GM18502 (cell line): Measurements from ENCODE around the gene DDX53.

ENCODE experiments used
- ATAC-seq: cut with Tn5 transposase; IDR thresholded peaks from one replicate; pipeline ENCODE4 v1.9.1; 2021; ENCODE audit warnings: mild to moderate bottlenecking; ENCODE audit not compliant: unreplicated experiment, poor library complexity

The DDX53 gene

GRCh38 chrX:23048806-23049573, 49.2 kb downstream of the DDX53 start:
- ATAC-seq, result no peak

GRCh38 chrX:23052324-23052723, 52.6 kb downstream of the DDX53 start:
- ATAC-seq, result no peak
